Cardiac muscle cell (in vitro differentiated cells and primary cell): ENCODE measurements around the gene C2orf92. TPM values are rescaled to one million over a fixed set of nuclear protein-coding genes. Genes with fewer than 3 reads are reported as not detected.

Source experiments
- DNase-seq, 2 donors: peaks; one replicate each; pipeline versions ENCODE4 v3.0.0 to v3.0.0-alpha.2; 2010 to 2017; ENCODE audit warnings: low read depth in 1 of 2, low spot score in 1 of 2
- H3K27ac ChIP-seq: fragments of 200-600 bp; sonication (generic); 2 replicates; pipeline ENCODE4 v1.5.1; 2016
- H3K27me3 ChIP-seq: fragments of 200-600 bp; sonication (generic); 2 replicates; pipeline ENCODE4 v1.6.0; 2016; ENCODE audit warnings: control low read depth
- H3K36me3 ChIP-seq: fragments of 200-600 bp; sonication (generic); 2 replicates; pipeline ENCODE4 v1.5.1; 2016; ENCODE audit warnings: control low read depth
- H3K4me1 ChIP-seq: fragments of 200-600 bp; sonication (generic); 2 replicates; pipeline ENCODE4 v1.8.1; 2017; ENCODE audit warnings: low read depth, mild to moderate bottlenecking, mixed run types
- H3K4me3 ChIP-seq: fragments of 200-600 bp; sonication (generic); 2 replicates; pipeline ENCODE4 v1.5.1; 2016; ENCODE audit warnings: mild to moderate bottlenecking
- H3K9me3 ChIP-seq: fragments of 200-600 bp; sonication (generic); 2 replicates; pipeline ENCODE4 v1.5.1; 2017; ENCODE audit warnings: low read depth, mild to moderate bottlenecking, control low read depth
- polyA plus RNA-seq: library from polyadenylated mRNA; unstranded; fragments of >200 nt; fragmentation: Nextera tagmentation; extraction: Ambion mirVana; gene quantifications from 2 replicates; pipeline ENCODE4 v1.2.1, GENCODE V29; 2016
- total RNA-seq: library from RNA; depleted of rRNA; stranded (reverse); fragments of >200 nt; gene quantifications from 2 replicates; pipeline ENCODE4 v1.2.3, GENCODE V29; 2016
- TF ChIP-seq, protein P1 (sequence below): IDR thresholded peaks from 2 replicates; pipeline ENCODE4 v1.5.1; 2012; ENCODE audit warnings: low read depth, mild to moderate bottlenecking, low read length

C2orf92 gene
- total and polyA plus RNA-seq, 2 experiments from 2014 or later = 6.7 to 9.4 TPM

DNA sequence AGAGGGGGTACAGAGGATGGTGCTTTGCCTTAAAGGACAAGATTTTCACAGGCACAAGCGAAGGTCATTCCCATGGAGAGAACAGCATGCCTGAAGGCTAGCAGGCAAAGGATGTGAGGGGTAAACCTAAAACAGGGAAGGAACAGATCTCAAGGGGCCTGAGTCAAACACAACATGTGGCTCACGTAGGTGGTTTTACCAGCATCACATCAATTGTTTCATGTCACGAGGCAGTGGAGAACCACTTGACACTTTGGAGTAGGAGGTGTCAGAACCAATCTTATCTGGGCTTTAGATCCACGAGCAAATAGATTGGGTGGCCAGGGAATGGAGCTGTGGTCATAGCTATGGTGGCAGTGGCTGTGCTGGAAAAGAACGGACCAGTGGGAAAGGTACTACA, 15.2 kb upstream of the C2orf92 start:
- H3K27me3 ChIP-seq = no peaks in the 10 kb centered on the region
- peaks cover 17% of the 10 kb centered on the region for H3K36me3 ChIP-seq
- TF ChIP-seq, protein P1, sequence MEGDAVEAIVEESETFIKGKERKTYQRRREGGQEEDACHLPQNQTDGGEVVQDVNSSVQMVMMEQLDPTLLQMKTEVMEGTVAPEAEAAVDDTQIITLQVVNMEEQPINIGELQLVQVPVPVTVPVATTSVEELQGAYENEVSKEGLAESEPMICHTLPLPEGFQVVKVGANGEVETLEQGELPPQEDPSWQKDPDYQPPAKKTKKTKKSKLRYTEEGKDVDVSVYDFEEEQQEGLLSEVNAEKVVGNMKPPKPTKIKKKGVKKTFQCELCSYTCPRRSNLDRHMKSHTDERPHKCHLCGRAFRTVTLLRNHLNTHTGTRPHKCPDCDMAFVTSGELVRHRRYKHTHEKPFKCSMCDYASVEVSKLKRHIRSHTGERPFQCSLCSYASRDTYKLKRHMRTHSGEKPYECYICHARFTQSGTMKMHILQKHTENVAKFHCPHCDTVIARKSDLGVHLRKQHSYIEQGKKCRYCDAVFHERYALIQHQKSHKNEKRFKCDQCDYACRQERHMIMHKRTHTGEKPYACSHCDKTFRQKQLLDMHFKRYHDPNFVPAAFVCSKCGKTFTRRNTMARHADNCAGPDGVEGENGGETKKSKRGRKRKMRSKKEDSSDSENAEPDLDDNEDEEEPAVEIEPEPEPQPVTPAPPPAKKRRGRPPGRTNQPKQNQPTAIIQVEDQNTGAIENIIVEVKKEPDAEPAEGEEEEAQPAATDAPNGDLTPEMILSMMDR = no peak
- H3K9me3 ChIP-seq = no peaks in the 10 kb centered on the region
- H3K27ac ChIP-seq = no peak overlapping the region
- H3K4me3 ChIP-seq = no peak overlapping the region
- DNase-seq = no peak
- no peaks in the 10 kb centered on the region for H3K4me1 ChIP-seq

DNA sequence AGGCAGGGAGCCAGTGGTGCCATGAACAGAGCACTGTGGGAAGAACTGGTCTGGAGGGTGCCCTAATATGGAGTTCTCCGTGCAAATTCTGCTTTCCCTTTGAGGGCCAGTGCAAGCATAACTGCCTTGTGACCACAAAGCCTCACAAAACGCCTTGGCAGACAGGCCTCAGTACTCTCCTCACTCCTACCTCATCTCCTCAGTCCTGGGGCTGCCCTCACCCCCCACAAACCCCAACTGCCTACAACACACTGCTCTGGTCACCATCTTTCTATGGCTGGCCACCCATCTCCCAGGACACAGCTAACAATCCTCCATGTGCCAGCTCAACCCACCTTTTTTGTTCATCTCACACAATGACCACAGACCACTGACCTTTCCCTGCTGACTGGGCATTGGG, 14.7 kb upstream of the C2orf92 start:
- Histone ChIP-seq H3K27ac (no peak overlapping the region), H3K9me3 (no peaks in the 10 kb centered on the region), H3K27me3 (no peaks in the 10 kb centered on the region), H3K36me3 (peaks cover 17% of the 10 kb centered on the region), H3K4me3 (no peak overlapping the region), H3K4me1 (no peaks in the 10 kb centered on the region)
- TF ChIP-seq, protein P1 = no peak
- no peak for DNase-seq

GRCh38 chr2:97656129-97656755, 13.3 kb upstream of the C2orf92 start:
- Histone ChIP-seq H3K4me3 (no peak overlapping the region), H3K9me3 (no peaks in the 10 kb centered on the region), H3K27ac (no peak overlapping the region), H3K27me3 (no peaks in the 10 kb centered on the region), H3K4me1 (no peaks in the 10 kb centered on the region), H3K36me3 (peaks cover 17% of the 10 kb centered on the region)
- TF ChIP-seq, protein P1 = no peak
- DNase-seq = no peak

- TF ChIP-seq, protein P1 = no peak
- Histone ChIP-seq H3K4me1 (no peaks in the 10 kb centered on the region), H3K4me3 (no peak overlapping the region), H3K9me3 (no peaks in the 10 kb centered on the region), H3K27ac (no peak overlapping the region), H3K36me3 (peaks cover 17% of the 10 kb centered on the region), H3K27me3 (no peaks in the 10 kb centered on the region)
- DNase-seq = no peak
Observed at GRCh38 chr2:97656905-97657587, 12.5 kb upstream of the C2orf92 start.

DNA sequence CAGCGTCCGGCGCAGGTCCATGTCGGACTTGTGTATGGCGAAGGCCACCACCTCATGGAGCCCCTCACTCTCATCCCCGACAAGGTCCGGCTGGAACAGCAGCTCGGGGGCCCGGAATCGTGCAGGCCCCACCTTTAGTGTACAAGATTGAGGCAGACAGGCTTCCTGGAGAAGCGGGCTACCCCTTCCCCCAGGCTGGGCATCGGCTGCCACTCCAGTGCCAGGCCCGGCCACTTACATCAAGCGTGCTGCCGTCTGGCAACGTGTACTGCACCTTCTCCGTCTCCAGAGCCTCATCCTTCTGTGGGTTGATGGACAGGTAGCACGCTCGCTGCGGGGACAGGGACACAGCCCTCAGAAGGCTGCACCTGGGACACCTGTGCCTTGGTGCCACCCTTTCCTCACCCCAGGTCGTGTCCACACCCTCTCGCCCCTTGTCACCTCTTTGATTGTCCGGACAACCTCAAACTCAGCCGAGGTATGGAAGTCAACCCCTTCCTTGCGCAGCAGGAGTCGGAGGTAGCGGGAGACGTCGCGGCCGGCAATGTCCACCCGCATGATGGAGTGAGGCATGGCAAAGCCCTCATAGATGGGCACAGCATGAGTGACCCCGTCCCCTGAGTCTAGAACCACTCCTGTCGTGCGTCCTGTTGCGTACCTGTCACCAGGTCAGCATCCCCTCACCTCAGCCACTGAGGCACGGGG, 11.4 kb upstream of the C2orf92 start:
- Histone ChIP-seq H3K4me3 (no peak overlapping the region), H3K36me3 (peaks cover 17% of the 10 kb centered on the region)
- DNase-seq = no peak

More for the DNA sequence above, 11.4 kb upstream of the C2orf92 start:
- no peak overlapping the region for H3K27ac ChIP-seq
- H3K27me3 ChIP-seq = no peaks in the 10 kb centered on the region
- H3K9me3 ChIP-seq = no peaks in the 10 kb centered on the region
- H3K4me1 ChIP-seq = peaks cover 8% of the 10 kb centered on the region
- TF ChIP-seq, protein P1 = no peak
